Breast epithelium (tissue), 4 donors: Measurements from ENCODE around the gene EXOC3L4. TPM values are rescaled to one million over a fixed set of nuclear protein-coding genes. Genes with fewer than 3 reads are reported as not detected.
A peak's percentile ranks its signal among the peaks of the same experiment; 100 is the strongest.

Source experiments
- DNase-seq, 2 donors: peaks; one replicate each; pipeline ENCODE4 v3.0.0-alpha.2; 2019; ENCODE audit warnings: low spot score in 2 of 2
- H3K27ac ChIP-seq, 2 donors: fragments of 200-600 bp; sonication (generic) in 1 of 2; one replicate each; pipeline ENCODE4 v1.5.1; 2016 to 2019; ENCODE audit warnings: mild to moderate bottlenecking in 1 of 2
- H3K27me3 ChIP-seq, 2 donors: fragments of 200-600 bp; sonication (generic) in 1 of 2; one replicate each; pipeline versions ENCODE4 v1.5.1 to v1.6.0; 2017 to 2019; ENCODE audit warnings: control low read depth in 1 of 2, mild to moderate bottlenecking in 1 of 2
- H3K36me3 ChIP-seq: fragments of 200-600 bp; one replicate; pipeline ENCODE4 v1.5.1; 2019
- H3K4me1 ChIP-seq, 2 donors: fragments of 200-600 bp; sonication (generic); one replicate each; pipeline ENCODE4 v1.5.1; 2016 to 2019; ENCODE audit warnings: control low read depth in 1 of 2
- H3K4me3 ChIP-seq, 3 donors: fragments of 200-600 bp; sonication (generic); 1 replicate in 2 of 3; 2 replicates in 1 of 3; pipeline ENCODE4 v1.5.1; 2016 to 2019; ENCODE audit warnings: mild to moderate bottlenecking in 3 of 3, moderate library complexity in 2 of 3
- H3K9me3 ChIP-seq, 2 donors: fragments of 200-600 bp; sonication (generic) in 1 of 2; one replicate each; pipeline ENCODE4 v1.5.1; 2016 to 2019; ENCODE audit warnings: control low read depth in 1 of 2
- POLR2A ChIP-seq: fragments of 450-650 bp; IDR thresholded peaks from one replicate; pipeline ENCODE4 v1.6.1; 2016; ENCODE audit warnings: antibody characterized with exemption, mild to moderate bottlenecking, moderate library complexity
- POLR2AphosphoS5 ChIP-seq, 3 donors: sonication (generic); formaldehyde crosslinking; IDR thresholded peaks; one replicate each; pipeline ENCODE4 v1.6.1; 2017; ENCODE audit warnings: antibody characterized with exemption in 3 of 3
- intact Hi-C: fragments of 100-400 bp; cut with DNase I; formaldehyde crosslinking; loops from one replicate; pipeline ENCODE4 v1.15.1; 2023; ENCODE audit warnings: low total_unique reads
- total RNA-seq, 3 donors: library from RNA; depleted of rRNA; stranded (reverse); fragments of >200 nt; gene quantifications; one replicate each; pipeline ENCODE4 v1.1.0, GENCODE V29; 2016
- TF ChIP-seq, protein P1 (sequence below), 3 donors: fragments of 450-650 bp; IDR thresholded peaks; one replicate each; pipeline ENCODE4 v1.5.1; 2016 to 2017; ENCODE audit warnings: antibody characterized with exemption in 3 of 3, mild to moderate bottlenecking in 3 of 3, moderate library complexity in 3 of 3

The EXOC3L4 gene
- total RNA-seq, 3 donors from 2014 or later = 0.66 to 1.0 TPM; not detected in 1

DNA sequence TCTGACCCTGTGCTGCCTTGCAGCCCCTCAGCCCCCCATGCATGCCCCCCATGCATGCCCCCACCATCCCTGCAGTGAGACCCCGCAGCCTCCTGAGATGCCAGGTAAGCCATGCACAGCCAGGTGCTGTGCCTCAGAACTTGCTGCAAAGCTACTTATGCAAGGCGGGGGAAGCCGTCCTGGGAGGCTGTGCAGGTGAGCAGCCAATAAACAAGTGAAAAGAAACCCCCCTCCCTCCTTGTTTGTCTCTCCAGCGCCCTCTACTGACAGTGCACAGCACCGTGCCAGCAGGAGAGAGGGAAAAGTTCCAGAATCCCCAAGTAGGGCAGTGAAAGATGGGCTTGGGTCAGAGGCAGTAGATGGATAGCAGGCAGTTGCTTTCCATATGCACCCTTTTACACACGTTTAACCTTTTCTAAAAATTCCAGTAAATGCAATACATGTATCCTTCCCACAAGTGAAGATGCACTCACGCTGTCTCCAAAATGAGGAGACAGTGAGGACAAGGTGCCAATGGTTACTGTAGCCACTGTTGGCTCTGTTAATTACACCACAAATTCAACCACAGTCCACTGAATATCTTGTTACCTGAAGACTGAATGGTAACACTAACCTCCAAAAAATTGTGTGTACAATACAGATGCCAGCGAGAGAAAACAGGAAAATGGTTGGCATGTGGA lies 46.7 kb downstream of the EXOC3L4 start:
- Histone ChIP-seq H3K4me3 (peak overlapping the region in 1 of 3 donors; percentile 21), H3K27ac (no peak overlapping the region), H3K4me1 (peaks cover 8% of the 10 kb centered on the region in 2 donors), H3K27me3 (no peaks in the 10 kb centered on the region), H3K36me3 (no peaks in the 10 kb centered on the region), H3K9me3 (no peaks in the 10 kb centered on the region)
- TF ChIP-seq, protein P1, sequence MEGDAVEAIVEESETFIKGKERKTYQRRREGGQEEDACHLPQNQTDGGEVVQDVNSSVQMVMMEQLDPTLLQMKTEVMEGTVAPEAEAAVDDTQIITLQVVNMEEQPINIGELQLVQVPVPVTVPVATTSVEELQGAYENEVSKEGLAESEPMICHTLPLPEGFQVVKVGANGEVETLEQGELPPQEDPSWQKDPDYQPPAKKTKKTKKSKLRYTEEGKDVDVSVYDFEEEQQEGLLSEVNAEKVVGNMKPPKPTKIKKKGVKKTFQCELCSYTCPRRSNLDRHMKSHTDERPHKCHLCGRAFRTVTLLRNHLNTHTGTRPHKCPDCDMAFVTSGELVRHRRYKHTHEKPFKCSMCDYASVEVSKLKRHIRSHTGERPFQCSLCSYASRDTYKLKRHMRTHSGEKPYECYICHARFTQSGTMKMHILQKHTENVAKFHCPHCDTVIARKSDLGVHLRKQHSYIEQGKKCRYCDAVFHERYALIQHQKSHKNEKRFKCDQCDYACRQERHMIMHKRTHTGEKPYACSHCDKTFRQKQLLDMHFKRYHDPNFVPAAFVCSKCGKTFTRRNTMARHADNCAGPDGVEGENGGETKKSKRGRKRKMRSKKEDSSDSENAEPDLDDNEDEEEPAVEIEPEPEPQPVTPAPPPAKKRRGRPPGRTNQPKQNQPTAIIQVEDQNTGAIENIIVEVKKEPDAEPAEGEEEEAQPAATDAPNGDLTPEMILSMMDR (IDR thresholded peaks at IDR 0.05) = peak in 2 of 3 donors; percentile 32 to 47
- no peak for TF ChIP-seq POLR2A
- DNase-seq = no peak
- intact Hi-C loops = no loop called here

- Histone ChIP-seq H3K4me3 (no peak overlapping the region), H3K9me3 (no peaks in the 10 kb centered on the region)
These were observed 47.5 kb downstream of the EXOC3L4 start for GRCh38 chr14:103142026-103142425.

DNA sequence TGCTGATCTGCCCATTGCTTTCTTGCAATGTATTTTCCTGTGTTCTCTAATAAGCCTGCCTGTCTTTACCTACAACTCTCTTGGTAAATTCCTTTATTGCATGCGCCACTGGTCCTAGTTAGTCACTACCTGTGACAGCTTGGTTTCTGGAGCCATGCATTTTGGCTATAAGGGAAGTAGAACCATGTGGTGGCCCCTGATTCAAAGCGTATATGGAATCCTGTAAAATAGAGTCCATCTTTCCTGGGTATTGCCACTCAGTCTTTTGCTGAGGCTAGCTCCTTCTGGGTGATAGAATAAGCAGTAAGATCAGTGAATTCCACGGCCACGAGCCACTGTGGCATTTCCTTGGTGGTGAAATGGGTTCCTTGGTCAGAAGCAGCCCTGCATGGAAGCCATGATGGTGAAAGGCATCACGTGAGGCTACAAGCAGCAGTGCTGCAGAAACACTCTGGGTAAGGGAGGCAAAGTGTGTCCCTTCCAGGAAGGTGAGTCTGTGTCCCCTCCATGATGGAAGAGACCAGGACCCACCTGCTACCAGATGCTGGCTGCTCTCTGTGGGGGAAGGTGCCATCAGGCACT lies 48.3 kb downstream of the EXOC3L4 start:
- H3K27me3 ChIP-seq = no peaks in the 10 kb centered on the region
- DNase-seq = no peak
- no peak overlapping the region for H3K4me3 ChIP-seq
- no peaks in the 10 kb centered on the region for H3K9me3 ChIP-seq
- intact Hi-C loops = no loop called here
- no peak overlapping the region for H3K27ac ChIP-seq
- no peaks in the 10 kb centered on the region for H3K36me3 ChIP-seq
- peaks cover 8% of the 10 kb centered on the region in 2 donors for H3K4me1 ChIP-seq
- TF ChIP-seq, protein P1 (IDR thresholded peaks at IDR 0.05) = no peak
- TF ChIP-seq POLR2A = no peak
- TF ChIP-seq POLR2AphosphoS5 (IDR thresholded peaks at IDR 0.05) = no peak

More at GRCh38 chr14:103142026-103142425, 47.5 kb downstream of the EXOC3L4 start:
- no peak overlapping the region for H3K27ac ChIP-seq
- TF ChIP-seq POLR2A (no peak), POLR2AphosphoS5 (IDR thresholded peaks at IDR 0.05) (no peak)
- TF ChIP-seq, protein P1 (IDR thresholded peaks at IDR 0.05) = no peak
- no peaks in the 10 kb centered on the region for H3K36me3 ChIP-seq
- intact Hi-C loops = no loop called here
- no peak for DNase-seq
- no peaks in the 10 kb centered on the region for H3K27me3 ChIP-seq
- H3K4me1 ChIP-seq = peaks cover 8% of the 10 kb centered on the region in 2 donors

DNA sequence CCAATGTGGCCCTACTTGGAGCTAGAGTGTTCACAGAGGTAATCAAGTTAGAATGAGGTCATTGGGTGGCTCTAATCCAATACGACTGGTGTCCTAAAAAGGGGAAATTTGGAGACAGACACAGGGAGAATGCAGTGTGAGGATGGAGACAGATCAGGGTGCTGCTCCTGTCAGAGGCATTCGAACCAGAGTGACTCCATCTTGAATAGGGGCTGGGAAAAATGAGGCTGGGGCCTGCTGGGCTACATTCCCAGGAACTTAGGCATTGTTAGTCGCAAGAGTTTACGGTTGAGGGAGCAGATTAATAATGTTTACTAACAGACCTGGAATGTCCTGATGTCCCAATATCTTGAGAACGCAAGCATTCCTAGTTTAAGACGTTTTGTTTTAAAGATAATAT lies 49.0 kb downstream of the EXOC3L4 start:
- TF ChIP-seq POLR2A (no peak), POLR2AphosphoS5 (IDR thresholded peaks at IDR 0.05) (no peak)
- TF ChIP-seq, protein P1 (IDR thresholded peaks at IDR 0.05) = no peak
- H3K36me3 ChIP-seq = no peaks in the 10 kb centered on the region
- peaks cover 7 to 8% of the 10 kb centered on the region in 2 donors for H3K4me1 ChIP-seq
- H3K27ac ChIP-seq = no peak overlapping the region
- DNase-seq = no peak
- H3K27me3 ChIP-seq = no peaks in the 10 kb centered on the region
- intact Hi-C loops = no loop called here
- H3K9me3 ChIP-seq = no peaks in the 10 kb centered on the region
- H3K4me3 ChIP-seq = no peak overlapping the region

DNA sequence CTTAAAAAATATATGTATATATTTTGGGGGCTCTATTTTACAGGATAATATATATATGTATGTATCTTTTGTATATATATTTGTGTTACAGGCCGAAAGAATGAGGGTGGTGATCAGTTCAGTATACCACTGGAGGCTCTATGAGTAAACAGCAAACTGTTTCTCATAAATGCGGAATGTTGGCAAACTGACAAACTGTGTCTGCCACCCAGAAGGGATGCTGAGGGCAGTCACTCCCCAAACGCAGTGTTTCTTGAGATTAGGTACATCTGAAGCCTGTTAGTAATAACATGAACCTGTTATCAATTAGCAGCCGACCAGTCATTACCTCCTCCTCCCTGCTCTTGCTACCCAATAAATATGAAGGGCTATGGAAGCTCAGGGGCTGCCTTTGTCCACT lies 49.6 kb downstream of the EXOC3L4 start:
- Histone ChIP-seq H3K27ac (no peak overlapping the region), H3K9me3 (no peaks in the 10 kb centered on the region), H3K27me3 (no peaks in the 10 kb centered on the region), H3K4me3 (no peak overlapping the region), H3K36me3 (no peaks in the 10 kb centered on the region), H3K4me1 (peaks cover 2 to 3% of the 10 kb centered on the region in 2 donors)
- TF ChIP-seq POLR2A (no peak), POLR2AphosphoS5 (IDR thresholded peaks at IDR 0.05) (no peak)
- TF ChIP-seq, protein P1 (IDR thresholded peaks at IDR 0.05) = no peak
- no peak for DNase-seq
- intact Hi-C loops = no loop called here
